Hepatocyte (in vitro differentiated cells): ENCODE results near the gene CFHR2.
"Not testable (repeated sequence)": the region's sequence is repeated elsewhere in the genome, so short reads cannot be mapped to it uniquely, and the experiment has no call there.

ENCODE experiments used
- CTCF ChIP-seq: fragments of 200-600 bp; sonication (generic); IDR thresholded peaks from 2 replicates; pipeline ENCODE4 v1.5.1; 2016; ENCODE audit warnings: antibody characterized with exemption, mild to moderate bottlenecking; ENCODE audit not compliant: poor library complexity
- EZH2 ChIP-seq: fragments of 200-600 bp; sonication (generic); IDR thresholded peaks from 2 replicates; pipeline ENCODE4 v1.6.1; 2016; ENCODE audit warnings: antibody characterized with exemption, mild to moderate bottlenecking, borderline replicate concordance
- EZH2phosphoT487 ChIP-seq: fragments of 200-600 bp; sonication (generic); IDR thresholded peaks from one replicate; pipeline ENCODE4 v1.6.1; 2018; ENCODE audit warnings: antibody characterized with exemption, mild to moderate bottlenecking, low read depth, moderate library complexity; ENCODE audit not compliant: unreplicated experiment, severe bottlenecking

- TF ChIP-seq CTCF, EZH2, EZH2phosphoT487: not testable (repeated sequence)
Observed at GRCh38 chr1:196912283-196912682, 31.3 kb upstream of the CFHR2 start.
